Fibroblast of skin of scalp (primary cell): ENCODE results near the gene DST.
A peak's percentile ranks its signal among the peaks of the same experiment; 100 is the strongest.

ENCODE experiments used
- DNase-seq: peaks from one replicate; pipeline ENCODE4 v3.0.0-alpha.2; 2013

DST gene

GRCh38 chr6:56480654-56481337 lies 161.9 kb downstream of the DST start:
- no peak for DNase-seq

DNA sequence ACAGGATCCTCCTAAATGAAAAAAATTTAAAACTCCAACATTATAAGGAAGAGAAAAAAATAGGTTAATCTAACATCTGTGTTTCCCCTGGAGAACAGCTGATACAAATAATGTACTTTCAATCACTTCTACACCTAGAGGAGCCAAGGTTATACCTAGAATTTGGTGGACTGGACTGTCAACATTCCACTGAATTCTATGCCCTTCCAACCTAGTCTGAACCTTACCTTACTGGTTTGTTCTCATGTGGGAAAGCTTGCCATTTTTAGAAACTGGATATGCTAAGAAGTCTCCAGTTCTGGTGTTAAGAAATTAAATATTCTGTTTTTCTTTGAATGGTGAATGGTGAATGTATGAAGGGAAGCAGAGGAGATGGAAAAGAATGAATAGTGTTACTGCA lies 162.4 kb downstream of the DST start:
- no peak for DNase-seq

DNA sequence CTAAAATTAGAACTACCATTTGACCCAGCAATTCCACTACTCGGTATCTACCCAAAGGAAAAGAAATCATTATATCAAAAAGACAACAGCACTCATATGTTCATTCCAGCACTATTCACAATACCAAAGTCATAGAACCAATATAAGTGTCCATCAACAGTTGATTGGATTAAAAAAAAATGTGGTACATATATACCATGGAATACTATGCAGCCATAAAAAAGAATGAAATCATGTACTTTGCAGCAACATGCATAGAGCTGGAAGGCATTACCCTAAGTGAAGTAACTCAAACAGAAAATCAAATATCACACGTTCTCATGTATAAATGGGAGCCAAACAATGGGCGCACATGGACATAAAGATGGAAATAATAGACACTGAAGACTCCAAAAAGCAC lies 163.3 kb downstream of the DST start:
- no peak for DNase-seq

- DNase-seq = no peak
Observed at GRCh38 chr6:56478202-56478601, 164.5 kb downstream of the DST start.

- DNase-seq = no peak
Observed at GRCh38 chr6:56477241-56477640, 165.4 kb downstream of the DST start.

DNA sequence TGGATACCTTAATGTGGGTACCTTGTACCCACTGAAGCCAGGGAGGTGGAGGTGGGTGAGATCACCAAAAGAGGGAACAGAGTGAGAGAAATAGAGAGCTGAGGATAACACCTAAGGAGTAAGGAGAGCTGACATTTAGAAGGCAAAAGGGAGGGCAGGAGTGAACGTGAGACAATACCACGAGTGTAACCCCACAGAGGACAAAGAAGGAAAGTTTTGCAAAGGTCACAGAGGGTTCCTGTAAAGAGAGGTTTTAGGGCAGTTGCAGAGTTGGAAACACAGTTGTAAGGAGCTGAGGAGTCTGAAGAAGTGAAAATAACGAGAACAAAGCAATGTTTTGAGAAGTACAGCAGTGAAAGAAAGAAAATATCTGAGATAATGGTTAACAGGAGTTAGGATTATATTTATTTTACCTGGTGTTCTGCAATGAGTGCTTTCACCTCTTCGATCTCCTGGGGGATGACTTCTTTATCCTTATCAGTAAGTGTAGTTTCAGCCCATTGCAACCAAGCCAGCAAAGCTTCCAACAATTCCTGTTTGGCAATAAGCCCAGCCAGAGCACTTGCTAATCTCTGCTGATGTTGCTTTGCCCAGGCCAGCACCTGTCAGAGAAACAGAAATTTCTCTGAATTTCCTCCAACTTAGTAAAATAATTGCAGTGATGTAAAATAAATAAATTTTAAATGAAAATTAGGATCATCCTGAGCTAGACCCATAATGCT lies 166.8 kb downstream of the DST start:
- DNase-seq = no peak

- no peak for DNase-seq
Observed at GRCh38 chr6:56474532-56474931, 168.2 kb downstream of the DST start.

DNA sequence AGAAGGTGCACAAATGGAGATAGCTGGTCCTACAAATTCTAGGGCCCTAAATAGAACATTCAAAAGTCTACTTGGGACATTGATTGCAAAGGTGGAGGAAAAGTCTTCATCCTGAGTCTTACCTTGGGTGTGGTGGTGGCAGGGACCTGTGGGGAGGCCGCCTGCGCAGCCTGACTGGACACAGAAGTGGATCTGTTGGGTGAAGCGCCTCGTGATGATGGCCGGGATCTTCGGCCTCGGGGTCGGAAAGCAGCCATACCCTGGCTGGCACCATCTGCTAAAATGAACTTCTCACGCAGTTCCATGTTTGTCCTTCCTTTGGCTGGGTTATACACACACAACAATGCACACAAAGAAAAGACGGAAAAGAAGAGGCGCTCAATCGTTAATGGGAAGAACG lies 179.2 kb downstream of the DST start:
- DNase-seq = no peak

GRCh38 chr6:56459030-56459805 lies 183.5 kb downstream of the DST start:
- no peak for DNase-seq

DNA sequence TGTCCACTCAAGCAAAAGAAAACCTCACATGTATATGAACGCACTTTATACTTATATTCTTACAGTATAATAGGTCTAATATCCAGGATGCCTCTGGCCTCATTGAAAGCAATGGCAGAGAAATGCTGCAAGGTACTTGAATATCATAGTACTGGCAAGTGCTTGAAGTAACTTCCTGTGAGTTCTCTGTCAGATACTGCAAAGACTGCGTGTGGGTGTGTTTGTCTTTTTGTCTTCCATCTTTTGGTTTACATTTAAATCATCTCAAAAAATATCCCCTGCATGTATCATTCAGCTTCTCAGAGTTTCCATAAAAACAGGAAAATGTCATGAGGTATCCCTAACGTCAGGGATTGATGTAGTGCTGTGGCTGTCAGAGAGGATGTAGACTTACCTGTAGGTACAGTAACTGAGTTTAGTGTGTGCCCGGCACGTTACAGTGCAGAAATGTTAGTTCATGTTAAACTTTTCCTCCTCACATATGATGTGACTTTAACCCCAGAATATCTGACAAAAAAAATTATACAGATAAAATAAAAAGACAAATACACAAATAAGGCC lies 184.3 kb downstream of the DST start:
- no peak for DNase-seq

DNA sequence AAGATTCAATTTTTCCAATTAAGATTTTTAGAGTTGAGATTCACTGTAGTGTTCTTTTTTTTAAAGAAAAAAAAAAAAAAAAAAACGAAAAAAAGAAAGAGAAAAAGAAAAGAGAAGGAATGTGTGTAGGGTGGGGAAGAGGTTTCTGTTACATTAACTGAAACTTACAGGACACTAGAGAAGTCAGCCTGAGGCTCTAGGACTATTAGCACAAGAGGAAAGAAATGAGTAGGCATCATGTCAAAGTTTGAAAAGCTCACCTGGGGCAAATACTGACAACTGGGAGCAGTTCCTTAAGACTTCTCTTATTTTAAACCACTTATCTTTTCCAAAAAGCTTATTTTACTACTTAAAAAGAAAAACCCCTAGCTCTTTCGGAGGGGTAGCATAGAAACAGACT lies 185.9 kb downstream of the DST start:
- DNase-seq = no peak

GRCh38 chr6:56450882-56451739 lies 191.6 kb downstream of the DST start:
- DNase-seq = peak; percentile 22

GRCh38 chr6:56450376-56450775 lies 192.3 kb downstream of the DST start:
- DNase-seq = no peak

DNA sequence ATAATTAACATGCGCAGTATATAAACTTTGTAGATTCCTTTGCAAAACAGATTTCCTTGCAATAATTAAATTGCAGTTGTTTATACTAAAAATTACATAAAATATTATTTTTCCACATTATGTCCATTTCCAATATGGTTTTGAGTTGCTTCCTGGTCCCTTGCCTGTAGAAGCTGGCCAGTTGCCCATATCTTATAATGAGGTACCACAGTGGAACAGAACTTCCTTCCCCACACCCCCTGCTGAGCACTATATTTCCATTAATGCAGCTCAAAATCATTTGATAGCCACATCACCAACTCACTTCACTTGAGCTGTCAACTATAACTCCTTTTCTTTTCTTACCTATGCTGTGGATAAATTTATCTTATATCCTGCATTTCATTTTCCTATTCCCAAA lies 194.6 kb downstream of the DST start:
- DNase-seq = peak; percentile 8

DNA sequence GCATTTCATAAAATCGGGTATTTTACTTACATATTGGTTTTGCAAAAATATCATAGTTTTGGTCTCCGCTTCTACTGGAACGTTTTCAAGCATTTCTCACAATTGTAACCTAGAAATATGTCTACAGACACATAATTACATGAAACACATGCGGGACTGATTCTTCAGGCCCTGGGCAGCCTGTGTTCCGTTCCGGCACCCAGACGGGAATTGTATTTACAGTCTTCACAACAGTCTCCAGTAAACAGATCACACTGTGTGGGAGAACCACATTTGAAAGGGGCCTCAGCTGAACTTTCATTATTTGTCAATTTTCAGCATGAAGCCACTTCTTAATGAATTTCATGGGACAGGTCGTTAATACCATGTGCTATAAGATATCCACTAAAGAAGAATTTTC lies 196.9 kb downstream of the DST start:
- DNase-seq = no peak

DNA sequence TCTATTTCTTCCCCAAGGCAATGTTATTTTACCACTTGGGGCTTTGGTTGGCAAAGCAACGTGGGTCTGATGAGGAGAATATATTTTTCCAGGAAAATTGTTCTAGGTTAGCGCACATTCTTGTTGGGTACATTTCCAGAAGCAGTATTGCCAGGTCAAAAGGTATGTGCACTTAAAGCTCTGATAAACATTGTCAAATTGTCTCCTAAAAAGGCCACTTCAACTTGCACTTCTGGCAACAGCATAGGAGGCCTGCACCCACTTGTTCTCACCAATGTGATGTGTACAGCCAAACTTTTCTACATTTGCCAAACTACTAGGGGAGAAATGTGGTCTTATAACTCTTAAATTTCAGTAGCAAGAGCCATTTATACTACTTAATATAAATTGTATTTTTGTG lies 197.8 kb downstream of the DST start:
- DNase-seq = no peak

DNA sequence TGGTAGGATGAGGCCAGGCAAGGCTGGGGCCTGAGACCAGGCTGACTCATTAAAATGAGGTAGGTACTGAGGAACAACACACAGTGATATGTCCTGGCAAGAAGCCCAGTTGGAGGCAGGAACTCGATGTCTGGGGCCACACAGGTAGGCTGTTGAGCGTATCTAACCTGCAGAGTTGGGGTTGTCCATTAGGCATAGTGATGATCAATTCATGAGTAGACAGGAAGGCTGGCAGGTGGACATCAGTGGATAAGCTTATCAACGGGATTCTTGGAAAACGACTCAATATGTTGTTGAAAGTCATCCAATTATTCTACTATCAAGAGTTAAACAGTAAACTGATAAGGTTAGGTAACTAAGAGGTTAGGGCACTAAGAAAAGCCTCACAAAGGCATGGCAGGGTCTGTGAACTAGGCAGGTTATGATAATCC lies 202.1 kb downstream of the DST start:
- no peak for DNase-seq

- no peak for DNase-seq
Observed at GRCh38 chr6:56437171-56437900, 205.4 kb downstream of the DST start.

DNA sequence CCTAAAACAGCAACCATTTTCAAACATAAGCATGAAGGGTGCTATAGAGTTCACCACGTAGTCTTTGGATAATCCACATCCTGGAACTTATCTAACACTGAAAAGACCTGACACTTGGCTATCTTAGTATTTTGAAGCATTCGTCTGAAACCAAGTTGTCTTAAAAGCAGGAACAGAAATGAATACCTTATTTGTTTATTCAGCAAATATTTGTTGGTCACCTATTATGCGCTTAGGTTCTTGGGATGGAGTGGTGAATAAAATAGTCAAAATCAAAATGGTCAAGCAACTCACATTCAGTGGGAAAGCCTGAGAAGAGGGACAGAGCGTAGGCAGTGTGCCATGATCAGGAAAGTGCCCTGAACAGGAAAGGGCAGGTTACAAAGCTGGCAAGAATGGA lies 206.9 kb downstream of the DST start:
- DNase-seq = no peak

DNA sequence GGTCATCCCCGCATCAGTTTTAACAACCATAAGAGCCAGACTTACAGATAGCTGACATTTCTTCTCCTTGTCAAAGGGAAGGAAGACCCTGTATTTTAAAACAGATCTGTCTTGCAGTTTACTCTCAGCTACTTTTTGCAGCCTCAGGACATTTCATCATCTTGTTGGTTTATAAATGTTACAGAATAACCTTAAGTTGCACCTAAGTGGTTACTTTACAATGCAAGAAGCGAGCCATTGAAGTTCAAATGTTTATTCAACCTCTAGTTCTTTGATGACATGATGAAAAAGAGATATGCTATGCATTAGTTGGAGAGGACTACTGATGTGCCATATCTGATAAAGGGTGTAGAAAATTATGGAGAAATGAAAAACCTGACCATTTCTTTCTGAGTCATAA lies 207.4 kb downstream of the DST start:
- DNase-seq = no peak

DNA sequence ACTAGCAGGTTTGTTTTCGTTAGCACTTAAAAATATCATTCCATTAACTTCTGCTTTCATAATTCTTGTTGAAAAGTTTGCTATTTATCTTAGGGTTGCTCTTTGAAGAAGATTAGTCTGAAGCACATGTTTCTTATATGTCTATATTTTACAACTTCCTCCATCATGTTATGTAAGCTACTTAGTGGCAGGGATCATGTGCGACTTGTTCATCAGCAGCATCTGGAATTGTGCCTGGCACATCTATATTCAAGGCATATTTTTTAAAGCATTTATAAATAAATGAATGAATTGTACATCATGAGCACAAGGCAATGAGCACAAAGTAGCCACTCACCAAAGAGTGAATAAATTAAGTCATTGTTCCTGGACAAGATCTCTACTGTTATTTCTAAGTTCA lies 208.1 kb downstream of the DST start:
- DNase-seq = no peak

DNA sequence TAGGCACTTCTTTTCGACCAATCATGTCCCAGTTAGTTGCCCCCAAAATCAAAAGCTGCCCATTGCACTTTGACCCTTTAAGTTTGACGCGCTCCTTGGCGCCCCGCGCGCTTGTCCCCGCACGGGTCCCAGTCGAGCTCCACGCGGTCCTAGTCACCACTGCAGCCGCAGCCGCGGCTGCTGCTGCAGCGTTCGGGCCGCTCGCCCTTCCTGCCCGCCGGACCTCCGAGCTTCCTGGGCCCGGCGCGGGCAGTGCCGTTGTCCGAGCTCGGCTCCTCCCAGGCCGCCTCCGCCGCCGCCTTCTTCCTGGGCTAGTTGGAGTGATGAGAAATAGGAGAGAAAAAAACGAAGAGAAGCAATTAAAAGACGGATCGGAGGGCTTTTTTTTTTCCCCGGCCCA lies 209.6 kb downstream of the DST start:
- no peak for DNase-seq
